ENCODE measurements around the gene RAB11FIP4. TPM values are rescaled to one million over a fixed set of nuclear protein-coding genes. Genes with fewer than 3 reads are reported as not detected.

The RAB11FIP4 gene
- total RNA-seq, 8 experiments from 2014 or later: 7.0 to 44.2 (median 25.2) TPM

GRCh38 chr17:31415640-31416502, 24.4 kb downstream of the RAB11FIP4 start:
- WGBS, 10 experiments: 59 to 100% (median 69%) methylated on average over 6 to 9 of the region's 22 CpGs; no CpG with 5 or more reads in 4 of the 10 experiments
- Histone ChIP-seq H3K4me1 (replicated peaks in 1 of 2) (peaks cover 34 to 68% of the 10 kb centered on the region in 2 donors), H3K27ac (peak overlapping the region in 1 of 2 donors; percentile 70), H3K4me3 (no peak overlapping the region)
- in situ Hi-C loops (cut with MboI; ENCODE audit: low pct_unique_long_range_greater_than_20kb in 2 of 9, low sequenced_read_pairs in 9 of 9, unreplicated experiment in 9 of 9): loop anchor here in 1 of 9 experiments (25.0 kb wide), 1 partner anchor 421 kb away; no protein-coding TSS in a partner anchor
- ATAC-seq (replicated peaks in 6 of 8): no peak

- peak in 5 of 8 experiments; percentile 62 to 75 (median 64) for ATAC-seq (replicated peaks in 6 of 8)
Observed at GRCh38 chr17:31416503-31416923, 25.0 kb downstream of the RAB11FIP4 start.

GRCh38 chr17:31417051-31417792, 25.7 kb downstream of the RAB11FIP4 start:
- peak in 1 of 8 experiments; percentile 3 for ATAC-seq (replicated peaks in 6 of 8)
- 17 to 100% (median 40%) methylated on average over 1 to 3 of the region's 10 CpGs; no CpG with 5 or more reads in 5 of the 10 experiments for WGBS, 10 experiments
- no peak overlapping the region for H3K4me3 ChIP-seq
- peaks cover 34 to 64% of the 10 kb centered on the region in 2 donors for H3K4me1 ChIP-seq (replicated peaks in 1 of 2)
- in situ Hi-C loops (cut with MboI; ENCODE audit: low pct_unique_long_range_greater_than_20kb in 2 of 9, low sequenced_read_pairs in 9 of 9, unreplicated experiment in 9 of 9): loop anchor here in 1 of 9 experiments (25.0 kb wide), 1 partner anchor 420 kb away; no protein-coding TSS in a partner anchor
- peak overlapping the region in 1 of 2 donors; percentile 70 for H3K27ac ChIP-seq

More at GRCh38 chr17:31416503-31416923, 25.0 kb downstream of the RAB11FIP4 start:
- H3K4me3 ChIP-seq: no peak overlapping the region
- 27 to 63% (median 45%) methylated on average over 1 to 7 of the region's 10 CpGs; no CpG with 5 or more reads in 6 of the 10 experiments for WGBS, 10 experiments
- peak overlapping the region in 1 of 2 donors; percentile 70 for H3K27ac ChIP-seq
- peaks cover 34 to 66% of the 10 kb centered on the region in 2 donors for H3K4me1 ChIP-seq (replicated peaks in 1 of 2)
- in situ Hi-C loops (cut with MboI; ENCODE audit: low pct_unique_long_range_greater_than_20kb in 2 of 9, low sequenced_read_pairs in 9 of 9, unreplicated experiment in 9 of 9): loop anchor here in 1 of 9 experiments (25.0 kb wide), 1 partner anchor 421 kb away; no protein-coding TSS in a partner anchor

- in situ Hi-C loops (cut with MboI; ENCODE audit: low pct_unique_long_range_greater_than_20kb in 2 of 9, low sequenced_read_pairs in 9 of 9, unreplicated experiment in 9 of 9): loop anchor here in 1 of 9 experiments (25.0 kb wide), 1 partner anchor 418 kb away; no protein-coding TSS in a partner anchor
Observed at GRCh38 chr17:31418773-31419350, 27.4 kb downstream of the RAB11FIP4 start.

GRCh38 chr17:31422443-31422842, 31.0 kb downstream of the RAB11FIP4 start:
- ATAC-seq (replicated peaks in 6 of 8): no peak
- WGBS, 10 experiments: 0 to 100% (median 80%) methylated on average over 1 to 3 of the region's 3 CpGs
- H3K4me3 ChIP-seq: no peak overlapping the region
- H3K27ac ChIP-seq: no peak overlapping the region
- H3K4me1 ChIP-seq (replicated peaks in 1 of 2): peaks cover 11 to 27% of the 10 kb centered on the region in 2 donors
- in situ Hi-C loops (cut with MboI; ENCODE audit: low pct_unique_long_range_greater_than_20kb in 2 of 9, low sequenced_read_pairs in 9 of 9, unreplicated experiment in 9 of 9): loop anchor here in 1 of 9 experiments (25.0 kb wide), 1 partner anchor 415 kb away; no protein-coding TSS in a partner anchor

More at GRCh38 chr17:31418773-31419350, 27.4 kb downstream of the RAB11FIP4 start:
- 8 to 57% (median 34%) methylated on average over 3 to 6 of the region's 6 CpGs; no CpG with 5 or more reads in 1 of the 10 experiments for WGBS, 10 experiments
- Histone ChIP-seq H3K27ac (no peak overlapping the region), H3K4me1 (replicated peaks in 1 of 2) (peaks cover 24 to 48% of the 10 kb centered on the region in 2 donors), H3K4me3 (no peak overlapping the region)
- ATAC-seq (replicated peaks in 6 of 8): no peak

GRCh38 chr17:31424944-31425281, 33.4 kb downstream of the RAB11FIP4 start:
- WGBS, 10 experiments: 35 to 67% (median 43%) methylated on average over 3 to 5 of the region's 5 CpGs; no CpG with 5 or more reads in 5 of the 10 experiments

GRCh38 chr17:31425282-31426040, 34.0 kb downstream of the RAB11FIP4 start:
- 0 to 70% (median 16%) methylated on average over 1 to 7 of the region's 17 CpGs; no CpG with 5 or more reads in 3 of the 10 experiments for WGBS, 10 experiments
- peak in 6 of 8 experiments; percentile 49 to 90 (median 83) for ATAC-seq (replicated peaks in 6 of 8)
- Histone ChIP-seq H3K27ac (peak overlapping the region; percentile 82 to 83), H3K4me1 (replicated peaks in 1 of 2) (peaks cover 11 to 15% of the 10 kb centered on the region in 2 donors), H3K4me3 (no peak overlapping the region)
- in situ Hi-C loops (cut with MboI; ENCODE audit: low pct_unique_long_range_greater_than_20kb in 2 of 9, low sequenced_read_pairs in 9 of 9, unreplicated experiment in 9 of 9): loop anchor here in 3 of 9 experiments (25.0 kb wide), 2 partner anchors 112 to 412 kb away; no protein-coding TSS in a partner anchor

More at GRCh38 chr17:31424944-31425281, 33.4 kb downstream of the RAB11FIP4 start:
- in situ Hi-C loops (cut with MboI; ENCODE audit: low pct_unique_long_range_greater_than_20kb in 2 of 9, low sequenced_read_pairs in 9 of 9, unreplicated experiment in 9 of 9): loop anchor here in 4 of 9 experiments (25.0 kb wide), 2 partner anchors 112 to 412 kb away; no protein-coding TSS in a partner anchor
- Histone ChIP-seq H3K27ac (peak overlapping the region; percentile 82 to 83), H3K4me1 (replicated peaks in 1 of 2) (peaks cover 11 to 15% of the 10 kb centered on the region in 2 donors), H3K4me3 (no peak overlapping the region)
- no peak for ATAC-seq (replicated peaks in 6 of 8)

- in situ Hi-C loops (cut with MboI; ENCODE audit: low pct_unique_long_range_greater_than_20kb in 2 of 9, low sequenced_read_pairs in 9 of 9, unreplicated experiment in 9 of 9): loop anchor here in 3 of 9 experiments (25.0 kb wide), 2 partner anchors 110 to 410 kb away; no protein-coding TSS in a partner anchor
- H3K4me1 ChIP-seq (replicated peaks in 1 of 2): peaks cover 21 to 28% of the 10 kb centered on the region in 2 donors
- no peak for ATAC-seq (replicated peaks in 6 of 8)
- H3K4me3 ChIP-seq: no peak overlapping the region
- H3K27ac ChIP-seq: no peak overlapping the region
- WGBS, 10 experiments: 20 to 100% (median 29%) methylated on average over 1 of the region's 4 CpGs; no CpG with 5 or more reads in 7 of the 10 experiments
Observed at GRCh38 chr17:31427684-31428083, 36.2 kb downstream of the RAB11FIP4 start.

- Histone ChIP-seq H3K4me1 (replicated peaks in 1 of 2) (peaks cover 21 to 28% of the 10 kb centered on the region in 2 donors), H3K27ac (no peak overlapping the region), H3K4me3 (no peak overlapping the region)
- in situ Hi-C loops (cut with MboI; ENCODE audit: low pct_unique_long_range_greater_than_20kb in 2 of 9, low sequenced_read_pairs in 9 of 9, unreplicated experiment in 9 of 9): loop anchor here in 3 of 9 experiments (25.0 kb wide), 2 partner anchors 109 to 409 kb away; no protein-coding TSS in a partner anchor
- WGBS, 10 experiments: 24 to 90% (median 80%) methylated on average over 1 to 5 of the region's 10 CpGs; no CpG with 5 or more reads in 3 of the 10 experiments
- ATAC-seq (replicated peaks in 6 of 8): peak in 2 of 8 experiments; percentile 18 to 31
Observed at GRCh38 chr17:31428111-31428510, 36.6 kb downstream of the RAB11FIP4 start.

- in situ Hi-C loops (cut with MboI; ENCODE audit: low pct_unique_long_range_greater_than_20kb in 2 of 9, low sequenced_read_pairs in 9 of 9, unreplicated experiment in 9 of 9): loop anchor here in 3 of 9 experiments (25.0 kb wide), 2 partner anchors 109 to 409 kb away; no protein-coding TSS in a partner anchor
- no peak for ATAC-seq (replicated peaks in 6 of 8)
- 80 to 100% (median 100%) methylated on average over 1 to 2 of the region's 4 CpGs; no CpG with 5 or more reads in 5 of the 10 experiments for WGBS, 10 experiments
- peaks cover 21 to 28% of the 10 kb centered on the region in 2 donors for H3K4me1 ChIP-seq (replicated peaks in 1 of 2)
- no peak overlapping the region for H3K27ac ChIP-seq
- H3K4me3 ChIP-seq: no peak overlapping the region
Observed at GRCh38 chr17:31428512-31428911, 37.0 kb downstream of the RAB11FIP4 start.
